Measurements from ENCODE around the gene TSNAXIP1.

DNA sequence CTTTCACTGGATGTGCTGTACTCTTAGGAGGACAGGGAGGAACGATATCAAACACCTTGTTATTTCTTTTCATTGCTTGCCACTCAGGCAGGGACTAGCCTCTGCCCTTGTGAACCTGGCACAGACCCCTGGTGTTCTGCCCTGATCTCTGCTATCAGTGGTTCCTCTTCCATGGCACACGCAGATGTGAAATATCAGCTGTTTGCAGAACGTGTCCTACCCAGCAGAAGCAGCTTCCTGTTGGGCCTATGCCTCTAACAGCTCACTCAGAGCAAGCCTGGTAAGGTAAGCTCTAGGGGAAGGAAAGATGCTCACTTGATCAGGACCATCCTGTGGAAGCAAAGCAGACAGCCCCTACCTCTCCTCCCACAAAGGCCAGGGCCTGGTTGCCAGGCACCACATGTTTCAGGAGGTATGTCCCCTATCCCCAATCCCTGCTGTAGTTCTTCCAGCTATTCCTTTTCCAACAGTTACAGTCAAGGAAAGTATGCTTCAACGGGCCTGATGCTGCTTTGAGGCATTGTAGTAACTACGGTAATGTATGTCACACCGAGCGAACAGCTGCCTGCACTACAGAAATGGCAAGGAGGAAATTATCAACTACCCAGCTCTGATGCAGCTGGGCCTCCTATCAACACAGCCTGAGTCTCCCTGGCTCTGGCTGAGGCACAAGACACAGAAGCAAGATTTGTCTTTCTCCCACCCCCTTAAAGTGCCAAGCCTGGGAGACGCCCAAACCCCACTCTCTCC, 46.3 kb upstream of the TSNAXIP1 start:
- TF ChIP-seq ZNF830 (tag by site-specific recombination; IDR thresholded peaks at IDR 0.05; ENCODE audit: low read depth) (no peak), CTCF (tag by site-specific recombination; IDR thresholded peaks at IDR 0.05) (no peak), ZFP41 (tag by site-specific recombination; IDR thresholded peaks at IDR 0.05; ENCODE audit: borderline replicate concordance) (no peak)

Measured in HEK293 (cell line).